ENCODE measurements around the gene UNC13D. TPM values are rescaled to one million over a fixed set of nuclear protein-coding genes. Genes with fewer than 3 reads are reported as not detected.
A peak's percentile ranks its signal among the peaks of the same experiment; 100 is the strongest.
"Not testable (repeated sequence)": the region's sequence is repeated elsewhere in the genome, so short reads cannot be mapped to it uniquely, and the experiment has no call there.

Gene UNC13D
- total RNA-seq, 1 experiment from 2014 or later = 7.2 TPM

- Histone ChIP-seq H3K36me3 (replicated peaks; ENCODE audit: control insufficient read depth, insufficient read depth, low read length) (no peaks in the 10 kb centered on the region), H3K4me3 (ENCODE audit: insufficient read depth, low read depth, low read length) (peak overlapping the region; percentile 65), H3K27me3 (ENCODE audit: control insufficient read depth, insufficient read depth, low read length) (peaks cover 23% of the 10 kb centered on the region)
- DNase-seq = peak; percentile 92
Measured at GRCh38 chr17:75877752-75878173, 33.6 kb upstream of the UNC13D start.

GRCh38 chr17:75876938-75877751, 32.9 kb upstream of the UNC13D start:
- peak overlapping the region; percentile 65 for H3K4me3 ChIP-seq (ENCODE audit: insufficient read depth, low read depth, low read length)
- peak; percentile 84 for DNase-seq
- peaks cover 23% of the 10 kb centered on the region for H3K27me3 ChIP-seq (ENCODE audit: control insufficient read depth, insufficient read depth, low read length)
- no peaks in the 10 kb centered on the region for H3K36me3 ChIP-seq (replicated peaks; ENCODE audit: control insufficient read depth, insufficient read depth, low read length)

GRCh38 chr17:75876190-75876937, 32.2 kb upstream of the UNC13D start:
- DNase-seq = peak; percentile 92
- Histone ChIP-seq H3K4me3 (ENCODE audit: insufficient read depth, low read depth, low read length) (no peak overlapping the region; the same call in none of the 2 replicates), H3K27me3 (ENCODE audit: control insufficient read depth, insufficient read depth, low read length) (peaks cover 23% of the 10 kb centered on the region), H3K36me3 (replicated peaks; ENCODE audit: control insufficient read depth, insufficient read depth, low read length) (no peaks in the 10 kb centered on the region)

- no peak for DNase-seq
- H3K27me3 ChIP-seq (ENCODE audit: control insufficient read depth, insufficient read depth, low read length) = peaks cover 23% of the 10 kb centered on the region
- no peak overlapping the region for H3K4me3 ChIP-seq (ENCODE audit: insufficient read depth, low read depth, low read length)
- no peaks in the 10 kb centered on the region for H3K36me3 ChIP-seq (replicated peaks; ENCODE audit: control insufficient read depth, insufficient read depth, low read length)
Measured at GRCh38 chr17:75875940-75876189, 31.7 kb upstream of the UNC13D start.

- H3K27me3 ChIP-seq (ENCODE audit: control insufficient read depth, insufficient read depth, low read length) = peaks cover 23% of the 10 kb centered on the region
- H3K36me3 ChIP-seq (replicated peaks; ENCODE audit: control insufficient read depth, insufficient read depth, low read length) = no peaks in the 10 kb centered on the region
- peak; percentile 44 for DNase-seq
- no peak overlapping the region for H3K4me3 ChIP-seq (ENCODE audit: insufficient read depth, low read depth, low read length)
Measured at GRCh38 chr17:75875182-75875939, 31.2 kb upstream of the UNC13D start.

- H3K4me3 ChIP-seq (ENCODE audit: insufficient read depth, low read depth, low read length) = no peak overlapping the region
- H3K27me3 ChIP-seq (ENCODE audit: control insufficient read depth, insufficient read depth, low read length) = peaks cover 23% of the 10 kb centered on the region
- DNase-seq = peak; percentile 50
- no peaks in the 10 kb centered on the region for H3K36me3 ChIP-seq (replicated peaks; ENCODE audit: control insufficient read depth, insufficient read depth, low read length)
Measured at GRCh38 chr17:75874323-75875181, 30.3 kb upstream of the UNC13D start.

GRCh38 chr17:75873587-75874322, 29.6 kb upstream of the UNC13D start:
- DNase-seq = peak; percentile 38
- Histone ChIP-seq H3K27me3 (ENCODE audit: control insufficient read depth, insufficient read depth, low read length) (peaks cover 21% of the 10 kb centered on the region), H3K4me3 (ENCODE audit: insufficient read depth, low read depth, low read length) (no peak overlapping the region), H3K36me3 (replicated peaks; ENCODE audit: control insufficient read depth, insufficient read depth, low read length) (no peaks in the 10 kb centered on the region)

- H3K27me3 ChIP-seq (ENCODE audit: control insufficient read depth, insufficient read depth, low read length) = peaks cover 11% of the 10 kb centered on the region
- no peak overlapping the region for H3K4me3 ChIP-seq (ENCODE audit: insufficient read depth, low read depth, low read length)
- DNase-seq = peak; percentile 75
- H3K36me3 ChIP-seq (replicated peaks; ENCODE audit: control insufficient read depth, insufficient read depth, low read length) = no peaks in the 10 kb centered on the region
Measured at GRCh38 chr17:75872434-75873351, 28.5 kb upstream of the UNC13D start.

- H3K27me3 ChIP-seq (ENCODE audit: control insufficient read depth, insufficient read depth, low read length); H3K4me3 ChIP-seq (ENCODE audit: insufficient read depth, low read depth, low read length); H3K36me3 ChIP-seq (replicated peaks; ENCODE audit: control insufficient read depth, insufficient read depth, low read length); DNase-seq: not testable (repeated sequence)
Measured at GRCh38 chr17:75870228-75870627, 26.0 kb upstream of the UNC13D start.

- peak; percentile 61 for DNase-seq
- no peaks in the 10 kb centered on the region for H3K36me3 ChIP-seq (replicated peaks; ENCODE audit: control insufficient read depth, insufficient read depth, low read length)
- H3K4me3 ChIP-seq (ENCODE audit: insufficient read depth, low read depth, low read length) = no peak overlapping the region
- H3K27me3 ChIP-seq (ENCODE audit: control insufficient read depth, insufficient read depth, low read length) = no peaks in the 10 kb centered on the region
Measured at GRCh38 chr17:75869282-75870141, 25.3 kb upstream of the UNC13D start.

GRCh38 chr17:75868730-75869281, 24.6 kb upstream of the UNC13D start:
- H3K36me3 ChIP-seq (replicated peaks; ENCODE audit: control insufficient read depth, insufficient read depth, low read length); H3K4me3 ChIP-seq (ENCODE audit: insufficient read depth, low read depth, low read length); DNase-seq; H3K27me3 ChIP-seq (ENCODE audit: control insufficient read depth, insufficient read depth, low read length): not testable (repeated sequence)
